Measurements from ENCODE around the gene MUSK. TPM values are rescaled to one million over a fixed set of nuclear protein-coding genes. Genes with fewer than 3 reads are reported as not detected.
A peak's percentile ranks its signal among the peaks of the same experiment; 100 is the strongest.

MUSK gene
- total RNA-seq, 1 experiment from 2014 or later = not detected

GRCh38 chr9:110710420-110710819 lies 41.8 kb downstream of the MUSK start:
- H3K27me3 Mint-ChIP-seq (ENCODE audit: insufficient read depth, unreplicated experiment) = no peaks in the 10 kb centered on the region
- CTCF ChIA-PET = no interaction called here
- no peaks in the 10 kb centered on the region for H3K36me3 Mint-ChIP-seq (ENCODE audit: insufficient read depth, unreplicated experiment)
- no peaks in the 10 kb centered on the region for H3K9me3 Mint-ChIP-seq (ENCODE audit: unreplicated experiment)
- H3K4me1 Mint-ChIP-seq (ENCODE audit: low read depth, unreplicated experiment) = peaks cover 19% of the 10 kb centered on the region
- Histone ChIP-seq H3K4me1 (peaks cover 25% of the 10 kb centered on the region), H3K36me3 (ENCODE audit: control insufficient read depth, insufficient read depth, low read length) (no peaks in the 10 kb centered on the region), H3K4me3 (ENCODE audit: low read depth, low read length) (no peak overlapping the region), H3K27me3 (replicated peaks; ENCODE audit: control insufficient read depth, insufficient read depth, low read length) (no peaks in the 10 kb centered on the region), H3K9me3 (no peaks in the 10 kb centered on the region)
- no peak overlapping the region for H3K27ac Mint-ChIP-seq (ENCODE audit: unreplicated experiment)
- POLR2A ChIA-PET = no interaction called here
- TF ChIP-seq, protein P1, sequence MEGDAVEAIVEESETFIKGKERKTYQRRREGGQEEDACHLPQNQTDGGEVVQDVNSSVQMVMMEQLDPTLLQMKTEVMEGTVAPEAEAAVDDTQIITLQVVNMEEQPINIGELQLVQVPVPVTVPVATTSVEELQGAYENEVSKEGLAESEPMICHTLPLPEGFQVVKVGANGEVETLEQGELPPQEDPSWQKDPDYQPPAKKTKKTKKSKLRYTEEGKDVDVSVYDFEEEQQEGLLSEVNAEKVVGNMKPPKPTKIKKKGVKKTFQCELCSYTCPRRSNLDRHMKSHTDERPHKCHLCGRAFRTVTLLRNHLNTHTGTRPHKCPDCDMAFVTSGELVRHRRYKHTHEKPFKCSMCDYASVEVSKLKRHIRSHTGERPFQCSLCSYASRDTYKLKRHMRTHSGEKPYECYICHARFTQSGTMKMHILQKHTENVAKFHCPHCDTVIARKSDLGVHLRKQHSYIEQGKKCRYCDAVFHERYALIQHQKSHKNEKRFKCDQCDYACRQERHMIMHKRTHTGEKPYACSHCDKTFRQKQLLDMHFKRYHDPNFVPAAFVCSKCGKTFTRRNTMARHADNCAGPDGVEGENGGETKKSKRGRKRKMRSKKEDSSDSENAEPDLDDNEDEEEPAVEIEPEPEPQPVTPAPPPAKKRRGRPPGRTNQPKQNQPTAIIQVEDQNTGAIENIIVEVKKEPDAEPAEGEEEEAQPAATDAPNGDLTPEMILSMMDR (IDR thresholded peaks at IDR 0.05; ENCODE audit: insufficient read depth in 1 of 2, low read depth in 1 of 2, low read length in 1 of 2, severe bottlenecking in 1 of 2, unreplicated experiment in 1 of 2) = no peak
- no peak overlapping the region for H3K4me3 Mint-ChIP-seq (ENCODE audit: unreplicated experiment)
- peak in 1 of 2 experiments; percentile 63 for DNase-seq
- intact Hi-C loops (cut with micrococcal nuclease; ENCODE audit: unreplicated experiment) = loop anchor here (1.0 to 2.0 kb wide), 2 partner anchors 116 to 327 kb away; no protein-coding TSS in a partner anchor
- BruUV-seq (replicated peaks) = no TSS peak

- DNase-seq = no peak
- Mint-ChIP-seq H3K36me3 (ENCODE audit: insufficient read depth, unreplicated experiment) (no peaks in the 10 kb centered on the region), H3K4me3 (ENCODE audit: unreplicated experiment) (no peak overlapping the region), H3K9me3 (ENCODE audit: unreplicated experiment) (no peaks in the 10 kb centered on the region), H3K4me1 (ENCODE audit: low read depth, unreplicated experiment) (peaks cover 19% of the 10 kb centered on the region), H3K27me3 (ENCODE audit: insufficient read depth, unreplicated experiment) (no peaks in the 10 kb centered on the region), H3K27ac (ENCODE audit: unreplicated experiment) (no peak overlapping the region)
- BruUV-seq (replicated peaks) = no TSS peak
- POLR2A ChIA-PET = no interaction called here
- no peaks in the 10 kb centered on the region for H3K27me3 ChIP-seq (replicated peaks; ENCODE audit: control insufficient read depth, insufficient read depth, low read length)
- peaks cover 25% of the 10 kb centered on the region for H3K4me1 ChIP-seq
- CTCF ChIA-PET = no interaction called here
- no peak overlapping the region for H3K4me3 ChIP-seq (ENCODE audit: low read depth, low read length)
- TF ChIP-seq, protein P1 (IDR thresholded peaks at IDR 0.05; ENCODE audit: insufficient read depth in 1 of 2, low read depth in 1 of 2, low read length in 1 of 2, severe bottlenecking in 1 of 2, unreplicated experiment in 1 of 2) = no peak
- intact Hi-C loops (cut with micrococcal nuclease; ENCODE audit: unreplicated experiment) = no loop called here
- no peaks in the 10 kb centered on the region for H3K9me3 ChIP-seq
- no peaks in the 10 kb centered on the region for H3K36me3 ChIP-seq (ENCODE audit: control insufficient read depth, insufficient read depth, low read length)
Observed at GRCh38 chr9:110712955-110713354, 44.4 kb downstream of the MUSK start.

GRCh38 chr9:110714314-110714713 lies 45.7 kb downstream of the MUSK start:
- Mint-ChIP-seq H3K36me3 (ENCODE audit: insufficient read depth, unreplicated experiment) (no peaks in the 10 kb centered on the region), H3K9me3 (ENCODE audit: unreplicated experiment) (no peaks in the 10 kb centered on the region), H3K27ac (ENCODE audit: unreplicated experiment) (no peak overlapping the region), H3K4me3 (ENCODE audit: unreplicated experiment) (no peak overlapping the region), H3K27me3 (ENCODE audit: insufficient read depth, unreplicated experiment) (no peaks in the 10 kb centered on the region), H3K4me1 (ENCODE audit: low read depth, unreplicated experiment) (peaks cover 19% of the 10 kb centered on the region)
- Histone ChIP-seq H3K36me3 (ENCODE audit: control insufficient read depth, insufficient read depth, low read length) (no peaks in the 10 kb centered on the region), H3K4me1 (peaks cover 25% of the 10 kb centered on the region), H3K9me3 (no peaks in the 10 kb centered on the region), H3K4me3 (ENCODE audit: low read depth, low read length) (no peak overlapping the region), H3K27me3 (replicated peaks; ENCODE audit: control insufficient read depth, insufficient read depth, low read length) (no peaks in the 10 kb centered on the region)
- CTCF ChIA-PET = no interaction called here
- TF ChIP-seq, protein P1 (IDR thresholded peaks at IDR 0.05; ENCODE audit: insufficient read depth in 1 of 2, low read depth in 1 of 2, low read length in 1 of 2, severe bottlenecking in 1 of 2, unreplicated experiment in 1 of 2) = no peak
- intact Hi-C loops (cut with micrococcal nuclease; ENCODE audit: unreplicated experiment) = no loop called here
- POLR2A ChIA-PET = no interaction called here
- no TSS peak for BruUV-seq (replicated peaks)
- DNase-seq = peak in 1 of 2 experiments; percentile 10

Data from Caco-2 (cell line).